ENCODE results near the gene IP6K1. TPM values are rescaled to one million over a fixed set of nuclear protein-coding genes. Genes with fewer than 3 reads are reported as not detected.
A peak's percentile ranks its signal among the peaks of the same experiment; 100 is the strongest.
"Not testable (repeated sequence)": the region's sequence is repeated elsewhere in the genome, so short reads cannot be mapped to it uniquely, and the experiment has no call there.

Gene IP6K1
- total RNA-seq, 1 experiment from 2014 or later: 42.2 TPM

GRCh38 chr3:49690856-49691255 lies 95.5 kb downstream of the IP6K1 start:
- H3K36me3 Mint-ChIP-seq (ENCODE audit: insufficient read depth in 1 of 3, low read depth in 3 of 3): not testable (repeated sequence)
- H3K4me3 Mint-ChIP-seq: peak overlapping the region; percentile 90 to 99

GRCh38 chr3:49689908-49690624 lies 96.3 kb downstream of the IP6K1 start:
- not testable (repeated sequence) for H3K14ac ChIP-seq (ENCODE audit: insufficient read depth, low read length)
- peaks cover 20 to 30% of the 10 kb centered on the region in 2 experiments for H3K4me1 Mint-ChIP-seq

More at GRCh38 chr3:49690856-49691255, 95.5 kb downstream of the IP6K1 start:
- not testable (repeated sequence) for H3K27me3 ChIP-seq (ENCODE audit: insufficient read depth, low read length); H3K27ac ChIP-seq (ENCODE audit: insufficient read length, low read depth, low read length); H3K79me1 ChIP-seq (ENCODE audit: insufficient read depth, low read depth, low read length, poor library complexity, severe bottlenecking); H4K20me1 ChIP-seq (ENCODE audit: control insufficient read depth, insufficient read depth, insufficient read length); H2BK12ac ChIP-seq (ENCODE audit: insufficient read length, low read depth, low read length); H3K18ac ChIP-seq (ENCODE audit: insufficient read length, low read depth, low read length); H3K56ac ChIP-seq (ENCODE audit: insufficient read length, low read depth, low read length); H2AK5ac ChIP-seq (ENCODE audit: insufficient read length, low read length); H3K4ac ChIP-seq (ENCODE audit: low read depth, low read length); H3K4me1 ChIP-seq (ENCODE audit: insufficient read depth, low read length); H3K9ac ChIP-seq (ENCODE audit: extremely low read depth, insufficient read length, low read length); H3K14ac ChIP-seq (ENCODE audit: insufficient read depth, low read length); H4K91ac ChIP-seq (ENCODE audit: insufficient read length, low read depth, low read length); H2BK120ac ChIP-seq (ENCODE audit: low read depth, low read length, poor library complexity, severe bottlenecking); H3K23me2 ChIP-seq (ENCODE audit: insufficient read length, low read depth, low read length, poor library complexity, severe bottlenecking); H3K79me2 ChIP-seq (ENCODE audit: insufficient read depth, low read length); H2BK20ac ChIP-seq (ENCODE audit: low read depth, low read length, poor library complexity, severe bottlenecking); H2BK15ac ChIP-seq (ENCODE audit: low read depth, low read length); H3K23ac ChIP-seq (ENCODE audit: insufficient read length, low read depth, low read length); H4K5ac ChIP-seq (ENCODE audit: insufficient read length, low read depth, low read length); H2AFZ ChIP-seq (ENCODE audit: low read length); DNase-seq; H3K4me2 ChIP-seq (ENCODE audit: insufficient read depth, insufficient read length, low read length); H2BK5ac ChIP-seq (ENCODE audit: insufficient read length, low read length); H3K9me3 ChIP-seq (ENCODE audit: control insufficient read depth, low read depth, low read length); H3K27ac Mint-ChIP-seq; H3T11ph ChIP-seq (ENCODE audit: low read length); H3K9me3 Mint-ChIP-seq; H4K8ac ChIP-seq (replicated peaks; ENCODE audit: insufficient read length, low read depth, low read length); H3K27me3 Mint-ChIP-seq (ENCODE audit: low read depth)
- H3K4me1 Mint-ChIP-seq: peaks cover 16 to 25% of the 10 kb centered on the region in 2 experiments
- no CpG with 5 or more reads among the region's 3 CpGs for WGBS (ENCODE audit: extremely low coverage, insufficient read length, low lambda C conversion rate)

More at GRCh38 chr3:49689908-49690624, 96.3 kb downstream of the IP6K1 start:
- not testable (repeated sequence) for H3K9me3 Mint-ChIP-seq; H3K23ac ChIP-seq (ENCODE audit: insufficient read length, low read depth, low read length); H2BK120ac ChIP-seq (ENCODE audit: low read depth, low read length, poor library complexity, severe bottlenecking); H3K23me2 ChIP-seq (ENCODE audit: insufficient read length, low read depth, low read length, poor library complexity, severe bottlenecking); H4K91ac ChIP-seq (ENCODE audit: insufficient read length, low read depth, low read length); H2BK15ac ChIP-seq (ENCODE audit: low read depth, low read length); H3K56ac ChIP-seq (ENCODE audit: insufficient read length, low read depth, low read length); H3T11ph ChIP-seq (ENCODE audit: low read length); H2AK5ac ChIP-seq (ENCODE audit: insufficient read length, low read length); H2BK5ac ChIP-seq (ENCODE audit: insufficient read length, low read length); H2AFZ ChIP-seq (ENCODE audit: low read length); H3K9me3 ChIP-seq (ENCODE audit: control insufficient read depth, low read depth, low read length); H2BK12ac ChIP-seq (ENCODE audit: insufficient read length, low read depth, low read length); H2BK20ac ChIP-seq (ENCODE audit: low read depth, low read length, poor library complexity, severe bottlenecking); H3K4ac ChIP-seq (ENCODE audit: low read depth, low read length); H3K27me3 Mint-ChIP-seq (ENCODE audit: low read depth); H3K36me3 Mint-ChIP-seq (ENCODE audit: insufficient read depth in 1 of 3, low read depth in 3 of 3); H3K79me1 ChIP-seq (ENCODE audit: insufficient read depth, low read depth, low read length, poor library complexity, severe bottlenecking); H3K18ac ChIP-seq (ENCODE audit: insufficient read length, low read depth, low read length); H3K4me1 ChIP-seq (ENCODE audit: insufficient read depth, low read length); H4K8ac ChIP-seq (replicated peaks; ENCODE audit: insufficient read length, low read depth, low read length); DNase-seq; H3K27me3 ChIP-seq (ENCODE audit: insufficient read depth, low read length); H3K79me2 ChIP-seq (ENCODE audit: insufficient read depth, low read length); H4K5ac ChIP-seq (ENCODE audit: insufficient read length, low read depth, low read length); H4K20me1 ChIP-seq (ENCODE audit: control insufficient read depth, insufficient read depth, insufficient read length); H3K27ac ChIP-seq (ENCODE audit: insufficient read length, low read depth, low read length)
- H3K4me3 Mint-ChIP-seq: peak overlapping the region; percentile 90 to 99
- H3K27ac Mint-ChIP-seq: peak overlapping the region in 2 of 3 experiments; percentile 81 to 96; a peak in 5 of 7 replicates
- no CpG with 5 or more reads among the region's 16 CpGs for WGBS (ENCODE audit: extremely low coverage, insufficient read length, low lambda C conversion rate)
- peak overlapping the region; percentile 42 for H3K9ac ChIP-seq (ENCODE audit: extremely low read depth, insufficient read length, low read length)
- peak overlapping the region; percentile 74 for H3K4me2 ChIP-seq (ENCODE audit: insufficient read depth, insufficient read length, low read length)
